Muscle of leg (tissue), 11 donors: ENCODE data around the gene ORC4. TPM values are rescaled to one million over a fixed set of nuclear protein-coding genes. Genes with fewer than 3 reads are reported as not detected.
A peak's percentile ranks its signal among the peaks of the same experiment; 100 is the strongest.
"Not testable (repeated sequence)": the region's sequence is repeated elsewhere in the genome, so short reads cannot be mapped to it uniquely, and the experiment has no call there.

Source experiments
- DNase-seq: peaks from one replicate; pipeline ENCODE4 v3.0.0; 2013
- H3K27ac ChIP-seq: one replicate; pipeline ENCODE4 v1.5.1; 2013; ENCODE audit warnings: mild to moderate bottlenecking, low read length, control low read depth
- H3K27me3 ChIP-seq: one replicate; pipeline ENCODE4 v1.6.1; 2013; ENCODE audit warnings: low read length; ENCODE audit not compliant: control insufficient read depth, insufficient read depth
- H3K36me3 ChIP-seq: one replicate; pipeline ENCODE4 v1.6.1; 2013; ENCODE audit warnings: low read length; ENCODE audit not compliant: control insufficient read depth, insufficient read depth
- H3K4me1 ChIP-seq: one replicate; pipeline ENCODE4 v1.6.1; 2013; ENCODE audit warnings: low read length; ENCODE audit not compliant: control insufficient read depth, insufficient read depth
- H3K4me3 ChIP-seq: one replicate; pipeline ENCODE4 v1.5.1; 2013; ENCODE audit warnings: low read length, control low read depth
- H3K9me3 ChIP-seq: replicated peaks from 2 replicates; pipeline ENCODE4 v1.6.1; 2013; ENCODE audit warnings: low read depth, low read length; ENCODE audit not compliant: control insufficient read depth
- WGBS: methylation state at CpG from one replicate; pipeline ENCODE4 v1.1.5; 2013; ENCODE audit warnings: missing lambda C conversion rate; ENCODE audit not compliant: insufficient coverage; 5-methylcytosine and 5-hydroxymethylcytosine counted together
- polyA plus RNA-seq, 8 donors: library from polyadenylated mRNA; unstranded; fragments of 120-200 nt; gene quantifications; one replicate each; pipeline versions ENCODE4 v1.2.1 to v1.2.3, GENCODE V29; 2013; ENCODE audit warnings: inconsistent platforms in 1 of 8, low replicate concordance in 1 of 8; ENCODE audit not compliant: insufficient read length in 8 of 8, insufficient read depth in 1 of 8
- total RNA-seq: library from RNA; stranded (reverse); fragments of 120-200 nt; gene quantifications from one replicate; pipeline ENCODE4 v1.2.4, GENCODE V29; 2013

Gene ORC4
- total and polyA plus RNA-seq, 9 donors: 27.3 to 47.9 (median 35.7) TPM

GRCh38 chr2:147999126-147999525 lies 21.4 kb downstream of the ORC4 start:
- H3K36me3 ChIP-seq: peaks cover 2% of the 10 kb centered on the region
- DNase-seq: no peak
- WGBS: no CpG with 5 or more reads among the region's 2 CpGs

GRCh38 chr2:147998203-147998602 lies 22.3 kb downstream of the ORC4 start:
- Histone ChIP-seq H3K27me3 (no peaks in the 10 kb centered on the region), H3K27ac (no peak overlapping the region), H3K36me3 (peaks cover 2% of the 10 kb centered on the region), H3K4me1 (no peaks in the 10 kb centered on the region), H3K4me3 (no peak overlapping the region), H3K9me3 (peaks cover 7% of the 10 kb centered on the region)
- no peak for DNase-seq
- no CpG with 5 or more reads among the region's 4 CpGs for WGBS

More at GRCh38 chr2:147999126-147999525, 21.4 kb downstream of the ORC4 start:
- no peaks in the 10 kb centered on the region for H3K27me3 ChIP-seq
- no peak overlapping the region for H3K4me3 ChIP-seq
- peaks cover 7% of the 10 kb centered on the region for H3K9me3 ChIP-seq
- H3K27ac ChIP-seq: no peak overlapping the region
- no peaks in the 10 kb centered on the region for H3K4me1 ChIP-seq

- peaks cover 2% of the 10 kb centered on the region for H3K36me3 ChIP-seq
- H3K27ac ChIP-seq: no peak overlapping the region
- H3K27me3 ChIP-seq: no peaks in the 10 kb centered on the region
- peaks cover 7% of the 10 kb centered on the region for H3K9me3 ChIP-seq
- H3K4me1 ChIP-seq: no peaks in the 10 kb centered on the region
- no peak overlapping the region for H3K4me3 ChIP-seq
- no peak for DNase-seq
These were observed 23.7 kb downstream of the ORC4 start for GRCh38 chr2:147996828-147997227.

GRCh38 chr2:147994965-147995364 lies 25.6 kb downstream of the ORC4 start:
- not testable (repeated sequence) for H3K9me3 ChIP-seq, H3K4me1 ChIP-seq, H3K4me3 ChIP-seq, DNase-seq, H3K36me3 ChIP-seq, H3K27me3 ChIP-seq, H3K27ac ChIP-seq
- WGBS: 100% methylated on average over 3 of the region's 7 CpGs

GRCh38 chr2:147989809-147990403 lies 30.6 kb downstream of the ORC4 start:
- 100% methylated on average over 1 of the region's 4 CpGs for WGBS
- no peak overlapping the region for H3K4me3 ChIP-seq
- peak; percentile 66 for DNase-seq
- H3K36me3 ChIP-seq: no peaks in the 10 kb centered on the region
- H3K9me3 ChIP-seq: peaks cover 2% of the 10 kb centered on the region
- H3K4me1 ChIP-seq: no peaks in the 10 kb centered on the region
- no peaks in the 10 kb centered on the region for H3K27me3 ChIP-seq
- no peak overlapping the region for H3K27ac ChIP-seq

GRCh38 chr2:147989102-147989501 lies 31.4 kb downstream of the ORC4 start:
- no peaks in the 10 kb centered on the region for H3K9me3 ChIP-seq
- no CpG with 5 or more reads among the region's 3 CpGs for WGBS
- H3K27me3 ChIP-seq: no peaks in the 10 kb centered on the region
- no peaks in the 10 kb centered on the region for H3K36me3 ChIP-seq
- no peaks in the 10 kb centered on the region for H3K4me1 ChIP-seq
- no peak overlapping the region for H3K27ac ChIP-seq
- no peak overlapping the region for H3K4me3 ChIP-seq
- no peak for DNase-seq

- no peak overlapping the region for H3K4me3 ChIP-seq
- no peaks in the 10 kb centered on the region for H3K27me3 ChIP-seq
- no peak for DNase-seq
- H3K9me3 ChIP-seq: peaks cover 4% of the 10 kb centered on the region
- H3K4me1 ChIP-seq: no peaks in the 10 kb centered on the region
- H3K27ac ChIP-seq: no peak overlapping the region
- H3K36me3 ChIP-seq: peaks cover 3% of the 10 kb centered on the region
- no CpG with 5 or more reads among the region's 5 CpGs for WGBS
These were observed 39.5 kb downstream of the ORC4 start for GRCh38 chr2:147980940-147981528.

GRCh38 chr2:147977679-147978078 lies 42.9 kb downstream of the ORC4 start:
- no peaks in the 10 kb centered on the region for H3K27me3 ChIP-seq
- peaks cover 4% of the 10 kb centered on the region for H3K9me3 ChIP-seq
- WGBS: 100% methylated on average over 3 of the region's 3 CpGs
- DNase-seq: no peak
- H3K36me3 ChIP-seq: peaks cover 3% of the 10 kb centered on the region
- H3K27ac ChIP-seq: no peak overlapping the region
- H3K4me3 ChIP-seq: no peak overlapping the region
- no peaks in the 10 kb centered on the region for H3K4me1 ChIP-seq

GRCh38 chr2:147976102-147976501 lies 44.4 kb downstream of the ORC4 start:
- H3K27ac ChIP-seq: no peak overlapping the region
- peaks cover 4% of the 10 kb centered on the region for H3K9me3 ChIP-seq
- no peaks in the 10 kb centered on the region for H3K27me3 ChIP-seq
- H3K4me3 ChIP-seq: no peak overlapping the region
- no CpG with 5 or more reads among the region's 2 CpGs for WGBS
- H3K36me3 ChIP-seq: peaks cover 3% of the 10 kb centered on the region
- DNase-seq: no peak
- no peaks in the 10 kb centered on the region for H3K4me1 ChIP-seq

GRCh38 chr2:147968571-147968970 lies 52.0 kb downstream of the ORC4 start:
- H3K27ac ChIP-seq: no peak overlapping the region
- no CpG with 5 or more reads among the region's 2 CpGs for WGBS
- no peak overlapping the region for H3K4me3 ChIP-seq
- no peaks in the 10 kb centered on the region for H3K36me3 ChIP-seq
- DNase-seq: no peak
- no peaks in the 10 kb centered on the region for H3K27me3 ChIP-seq
- H3K4me1 ChIP-seq: no peaks in the 10 kb centered on the region
- H3K9me3 ChIP-seq: peaks cover 10% of the 10 kb centered on the region

GRCh38 chr2:147952118-147952517 lies 68.4 kb downstream of the ORC4 start:
- no peak overlapping the region for H3K4me3 ChIP-seq
- DNase-seq: no peak
- no peaks in the 10 kb centered on the region for H3K27me3 ChIP-seq
- no peaks in the 10 kb centered on the region for H3K4me1 ChIP-seq
- no peaks in the 10 kb centered on the region for H3K9me3 ChIP-seq
- H3K36me3 ChIP-seq: peaks cover 2% of the 10 kb centered on the region
- H3K27ac ChIP-seq: no peak overlapping the region
